GM12801 (cell line): ENCODE measurements around the gene LCN1.

Source experiments
- CTCF ChIP-seq: IDR thresholded peaks from one replicate; pipeline ENCODE4 v1.5.1; 2011; ENCODE audit warnings: control low read depth; ENCODE audit not compliant: insufficient read length; ENCODE audit errors: extremely low read depth

The LCN1 gene

GRCh38 chr9:135490980-135491464 lies 30.2 kb upstream of the LCN1 start:
- no peak for TF ChIP-seq CTCF

- TF ChIP-seq CTCF = no peak
These were observed 29.5 kb upstream of the LCN1 start for GRCh38 chr9:135491764-135492163.

GRCh38 chr9:135492886-135493669 lies 28.2 kb upstream of the LCN1 start:
- no peak for TF ChIP-seq CTCF

- no peak for TF ChIP-seq CTCF
These were observed 26.3 kb upstream of the LCN1 start for GRCh38 chr9:135494791-135495559.

GRCh38 chr9:135498381-135499126 lies 22.7 kb upstream of the LCN1 start:
- TF ChIP-seq CTCF = no peak

GRCh38 chr9:135499326-135500070 lies 21.7 kb upstream of the LCN1 start:
- no peak for TF ChIP-seq CTCF
